NCI-H69 (cell line): ENCODE results near the gene AUTS2.
"Not testable (repeated sequence)": the region's sequence is repeated elsewhere in the genome, so short reads cannot be mapped to it uniquely, and the experiment has no call there.

Source experiments
- DNase-seq: peaks from one replicate; lab custom pipeline; 2025; lab: John Stamatoyannopoulos, UW

Gene AUTS2

DNA sequence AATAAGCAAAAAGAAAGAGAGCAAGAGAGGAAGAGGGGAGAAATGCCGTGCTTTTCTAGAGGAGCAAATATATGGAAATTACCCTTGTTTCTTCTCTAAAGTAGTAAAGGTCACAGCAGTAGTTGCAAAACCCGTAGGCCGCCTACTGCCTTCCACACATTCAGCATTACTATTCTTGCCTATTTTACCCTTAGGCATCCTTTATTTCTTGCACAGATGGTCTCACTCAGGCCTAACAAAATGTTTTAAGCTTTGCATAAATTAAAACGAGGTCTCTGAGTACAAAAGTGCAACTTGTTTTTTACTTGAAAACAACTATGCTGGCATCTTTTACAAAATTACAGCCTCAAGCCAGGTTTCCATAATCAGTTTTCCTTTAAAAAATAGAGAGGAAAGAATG, 644.6 kb downstream of the AUTS2 start:
- peak; percentile 10 for DNase-seq

DNA sequence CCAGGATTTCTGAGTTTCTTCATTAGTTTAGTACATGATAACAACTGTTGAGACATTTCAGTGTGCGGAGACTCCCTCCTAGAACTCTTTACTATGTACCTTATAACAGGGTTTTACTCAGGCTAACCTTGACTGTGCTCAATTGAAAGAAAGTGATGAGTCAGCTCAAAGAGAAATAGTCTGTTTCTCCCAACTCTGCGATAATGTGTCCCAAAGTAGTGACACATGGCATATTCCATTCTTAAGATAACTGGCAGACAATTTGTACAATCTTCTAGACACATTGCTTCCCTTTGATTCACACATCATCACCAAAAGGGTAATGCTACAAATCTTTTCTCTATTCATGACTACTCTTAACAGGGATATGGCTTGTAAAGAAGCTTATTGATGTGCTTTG, 645.2 kb downstream of the AUTS2 start:
- no peak for DNase-seq

DNA sequence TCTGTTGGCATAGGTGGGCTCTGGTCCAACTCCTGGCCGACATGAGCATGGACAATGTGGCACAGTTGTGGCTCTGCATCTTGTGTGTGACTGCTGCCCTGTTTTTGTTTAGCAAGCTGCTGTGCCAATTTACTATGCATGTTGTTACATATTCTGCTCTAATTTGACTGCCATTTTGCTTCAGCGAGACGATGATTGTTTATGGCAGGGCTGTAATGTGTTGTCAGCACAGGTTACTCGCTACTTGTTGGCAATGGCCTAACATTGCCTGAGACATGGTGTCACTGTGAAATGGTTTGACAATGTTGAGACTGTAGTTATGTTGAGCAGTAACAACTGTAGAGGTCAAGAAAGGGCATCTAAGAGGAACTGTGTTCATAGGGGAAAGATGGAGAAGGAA, 659.6 kb downstream of the AUTS2 start:
- DNase-seq, result no peak

DNA sequence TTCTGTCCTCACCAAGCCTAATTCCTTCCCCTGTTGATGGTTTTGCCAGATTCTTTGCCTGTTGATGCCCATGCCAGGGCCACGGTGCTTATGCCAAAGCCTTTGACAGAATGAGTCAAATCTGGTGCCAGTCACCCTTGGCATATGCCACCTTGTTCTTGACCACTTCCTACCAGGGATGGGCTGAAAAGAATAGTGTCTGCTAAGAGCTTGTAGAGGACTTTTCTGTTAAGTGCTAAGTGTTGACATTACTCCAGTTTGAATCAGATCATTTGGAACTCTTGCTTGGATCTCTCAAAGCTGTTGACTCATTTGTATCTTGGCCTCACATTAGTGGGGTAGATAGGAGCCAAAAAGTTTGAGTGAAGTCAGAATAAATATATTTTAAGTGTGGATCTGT, 661.2 kb downstream of the AUTS2 start:
- no peak for DNase-seq

DNA sequence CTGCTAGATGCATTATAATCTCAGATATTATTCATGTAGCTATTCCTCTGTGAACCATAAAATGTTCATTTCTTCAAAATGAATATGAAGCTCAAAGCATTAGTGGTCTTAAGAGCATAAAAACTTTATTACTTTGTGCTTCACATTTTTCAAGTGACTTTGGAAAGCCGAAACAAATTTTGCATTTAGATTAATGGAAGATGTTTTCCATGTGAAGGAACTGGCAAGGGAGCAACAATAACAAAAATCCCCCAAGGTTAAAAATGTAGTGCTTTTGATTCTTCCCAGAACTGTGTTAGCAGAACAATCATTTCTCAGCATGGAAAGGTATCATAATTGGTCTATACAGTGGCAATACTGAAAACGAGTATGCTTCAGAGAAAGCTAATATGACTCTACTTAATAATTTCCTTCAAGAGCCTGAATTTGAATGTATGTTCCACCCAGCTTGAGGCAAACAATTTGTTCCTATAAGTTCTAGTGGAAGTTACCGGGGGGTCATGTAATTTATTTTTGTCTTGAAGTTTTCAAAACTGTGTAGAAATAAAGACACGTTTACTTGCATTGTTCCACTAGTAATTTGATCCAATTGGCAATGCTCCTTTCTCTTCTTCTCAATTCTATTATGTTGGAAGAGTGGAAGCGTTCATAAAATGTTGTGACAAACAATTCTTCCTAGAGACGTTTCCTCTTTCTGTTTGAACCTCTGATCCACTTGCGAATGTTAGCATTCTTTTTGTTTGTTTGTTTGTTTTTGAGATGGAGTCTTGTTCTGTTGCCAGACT, 665.4 kb downstream of the AUTS2 start:
- no peak for DNase-seq

DNA sequence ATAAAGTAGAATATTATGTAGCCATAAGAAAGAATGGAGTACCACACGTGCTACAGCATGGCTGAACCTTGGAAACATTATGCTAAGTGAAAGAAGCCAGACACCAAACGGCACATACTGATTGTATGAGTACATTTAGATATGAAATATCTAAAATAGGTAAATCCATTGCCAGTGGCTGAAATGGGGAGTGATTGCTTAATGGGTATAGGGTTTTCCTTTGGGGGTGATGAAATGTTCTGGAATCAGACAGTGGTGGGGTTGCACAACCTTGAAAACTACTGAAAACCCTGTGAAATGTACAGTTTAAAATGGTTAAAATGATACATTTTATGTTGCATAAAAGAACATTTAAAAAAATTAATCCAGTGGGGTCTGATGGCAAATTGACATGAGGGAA, 667.9 kb downstream of the AUTS2 start:
- DNase-seq, result no peak

DNA sequence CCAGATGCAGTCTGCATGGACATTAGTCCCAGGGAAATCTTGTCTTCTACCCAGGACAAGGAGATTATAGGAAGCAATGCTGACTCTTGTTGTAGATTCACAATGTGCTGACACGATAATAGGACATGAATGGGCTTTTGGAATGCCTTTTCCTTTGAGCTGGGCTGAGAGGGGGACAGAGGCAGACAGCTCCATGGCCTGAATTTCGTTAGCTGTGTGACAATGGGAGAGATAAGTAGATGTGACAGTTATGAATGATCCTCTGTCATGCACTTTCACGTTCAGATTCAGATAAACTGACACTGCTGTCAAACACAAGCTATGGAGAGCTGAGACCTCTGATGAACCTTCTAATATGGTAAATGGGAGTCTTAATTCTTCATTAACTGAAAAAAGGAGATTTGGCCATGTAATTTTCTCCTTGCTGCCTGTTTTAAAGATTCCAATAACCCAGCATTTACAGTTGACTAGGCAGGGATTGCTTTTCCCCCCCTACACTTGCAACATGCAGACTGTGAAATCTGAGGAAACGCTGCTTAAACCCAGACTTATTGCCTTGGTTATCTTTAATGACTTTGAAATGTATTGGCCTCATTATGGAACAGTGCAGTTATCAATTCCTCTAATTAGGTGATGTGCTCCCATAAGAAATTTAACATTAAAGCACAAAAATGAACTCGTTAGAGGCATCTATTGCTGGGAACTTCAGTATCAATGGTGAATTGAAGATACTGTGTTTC, 669.3 kb downstream of the AUTS2 start:
- peak; percentile 14 for DNase-seq

DNA sequence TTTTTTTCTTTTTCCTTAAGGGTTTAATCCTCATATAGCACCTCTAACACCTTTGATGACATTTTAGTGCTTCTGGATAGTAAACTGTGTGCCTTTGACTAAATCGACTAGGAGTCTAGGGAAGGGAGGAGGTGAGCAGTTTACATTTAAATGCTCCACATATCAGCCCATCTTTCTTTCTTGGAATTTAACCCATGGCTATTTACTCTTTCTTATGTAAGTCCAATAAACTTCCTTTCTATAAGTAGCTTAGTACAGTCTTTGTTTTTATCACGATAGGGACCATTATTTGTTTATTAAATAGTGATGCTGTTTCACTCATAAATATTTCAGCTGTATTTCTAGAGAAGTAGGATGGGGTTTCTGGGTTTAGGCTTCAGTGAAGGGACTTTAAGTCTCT, 669.9 kb downstream of the AUTS2 start:
- no peak for DNase-seq

DNA sequence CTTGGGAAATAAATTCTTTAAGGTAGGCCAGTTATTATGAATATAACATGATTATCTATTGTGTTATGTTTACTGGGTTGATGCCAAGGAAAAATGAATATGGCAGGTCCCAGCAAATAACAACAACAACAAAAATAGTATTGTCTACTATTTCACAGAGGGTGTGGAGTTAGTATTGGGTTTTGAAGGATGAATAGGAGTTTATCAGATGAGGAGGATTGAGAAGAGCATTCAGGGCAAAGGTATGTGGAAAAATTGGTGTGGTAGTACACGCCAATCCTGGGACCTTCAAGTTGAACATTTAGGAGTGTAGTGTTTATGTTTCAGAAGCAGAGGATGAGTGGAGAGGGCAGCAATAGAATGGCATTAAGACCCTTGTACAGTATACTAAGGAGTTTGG, 671.9 kb downstream of the AUTS2 start:
- DNase-seq, result no peak

DNA sequence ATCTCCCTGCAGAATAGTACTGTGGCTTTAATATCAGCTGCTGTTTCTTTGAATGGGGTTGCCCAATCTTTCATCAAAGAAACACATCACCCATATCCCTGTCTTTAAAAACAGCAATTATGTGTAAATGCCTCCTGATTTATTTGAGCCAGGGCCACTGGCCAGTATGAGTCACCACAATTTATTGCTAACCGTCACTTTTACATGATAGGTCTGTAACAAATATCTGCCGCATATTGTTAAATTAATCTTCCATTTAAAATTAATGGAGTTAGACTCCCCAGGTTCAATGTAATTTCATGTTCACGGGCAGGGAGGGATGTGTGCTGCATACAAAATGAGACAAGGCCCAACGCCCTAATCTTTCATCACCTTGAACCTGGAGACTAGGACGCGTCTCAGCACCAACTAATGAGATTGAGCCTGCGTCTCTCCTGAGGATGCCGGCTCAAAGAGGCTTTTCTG, 673.4 kb downstream of the AUTS2 start:
- peak; percentile 98 for DNase-seq

DNA sequence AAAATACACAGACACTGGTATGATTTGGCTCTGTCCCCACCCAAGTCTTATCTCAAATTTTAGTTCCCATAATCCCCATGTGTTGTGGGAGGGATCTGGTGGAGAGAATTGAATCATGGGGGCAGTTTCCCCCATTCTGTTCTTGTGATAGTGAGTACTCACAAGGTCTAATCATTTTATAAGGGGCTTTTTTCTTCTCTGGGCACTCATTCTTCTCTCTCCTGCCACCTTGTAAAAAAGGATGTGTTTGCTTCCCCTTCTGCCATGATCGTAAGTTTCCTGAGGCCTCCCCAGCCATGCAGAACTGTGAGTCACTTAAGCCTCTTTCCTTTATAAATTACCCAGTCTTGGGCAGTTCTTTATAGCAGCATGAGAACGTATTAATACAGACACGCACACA, 677.3 kb downstream of the AUTS2 start:
- not testable (repeated sequence) for DNase-seq

DNA sequence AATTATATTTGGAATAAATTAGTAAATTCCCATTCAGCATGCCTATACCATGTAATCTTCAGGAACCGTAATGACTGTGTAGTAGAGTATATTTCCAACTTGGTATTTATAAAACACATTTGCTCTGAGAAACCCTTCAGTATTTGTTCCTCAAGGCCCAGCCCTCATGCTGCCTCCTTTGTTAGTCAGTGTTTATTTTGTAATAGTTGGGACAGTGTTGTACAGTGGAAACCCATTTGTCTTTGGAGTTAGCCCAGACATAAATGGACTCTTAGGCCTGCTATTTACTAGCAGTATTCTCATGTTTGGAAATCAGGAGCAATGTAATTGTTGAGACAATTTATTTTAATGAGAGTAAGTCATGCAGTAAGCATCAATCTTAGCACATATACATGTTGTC, 686.9 kb downstream of the AUTS2 start:
- DNase-seq, result peak; percentile 87

DNA sequence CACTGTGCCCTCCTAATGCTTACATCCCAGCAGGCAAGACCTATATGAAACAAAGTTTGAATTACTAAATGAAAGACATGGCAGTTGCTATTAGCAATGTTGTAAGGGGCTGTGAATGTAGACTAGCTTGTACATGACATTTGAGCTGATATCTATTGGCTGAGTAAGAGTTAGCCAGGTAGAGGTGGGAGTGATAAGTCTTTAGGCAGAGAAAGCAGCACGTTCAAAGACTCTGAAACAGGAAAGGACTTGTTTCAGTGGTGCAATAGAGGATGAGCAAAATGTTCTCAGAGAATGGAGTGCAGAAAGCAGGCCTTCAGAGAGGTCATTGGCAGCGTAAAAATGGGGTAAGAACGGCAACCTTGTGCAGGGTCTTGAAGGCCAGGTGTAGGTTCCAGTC, 687.6 kb downstream of the AUTS2 start:
- DNase-seq, result no peak

DNA sequence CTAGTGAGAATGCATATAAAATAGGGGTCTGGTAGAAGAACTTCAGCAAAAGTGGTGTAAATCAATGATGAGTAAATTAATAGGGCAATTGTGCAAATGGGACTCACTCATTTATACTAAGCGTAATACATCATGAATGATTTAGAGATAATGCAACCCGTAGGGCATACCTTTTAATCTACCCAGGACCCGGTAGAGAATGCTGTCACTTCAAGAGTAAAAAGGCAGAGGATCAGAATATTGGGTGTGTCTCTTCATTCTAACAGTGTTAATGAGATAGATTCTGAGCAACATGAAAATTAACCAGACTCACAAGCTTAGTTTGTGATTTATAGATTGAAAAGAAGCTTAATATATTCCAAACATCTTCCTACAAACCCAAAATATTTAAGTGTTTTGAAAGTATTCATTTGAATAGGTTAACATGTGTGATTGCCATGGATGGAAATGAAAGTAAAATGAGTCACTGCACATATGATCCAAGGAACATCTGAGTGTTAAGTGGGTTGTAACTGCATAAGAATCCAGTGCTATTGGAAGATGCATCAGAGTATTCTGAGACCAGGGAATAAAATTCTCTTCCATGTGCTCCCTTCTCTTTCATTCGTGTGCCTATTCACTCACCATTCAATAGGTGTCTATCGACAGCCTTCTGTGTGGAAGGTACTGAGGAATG, 690.6 kb downstream of the AUTS2 start:
- no peak for DNase-seq

DNA sequence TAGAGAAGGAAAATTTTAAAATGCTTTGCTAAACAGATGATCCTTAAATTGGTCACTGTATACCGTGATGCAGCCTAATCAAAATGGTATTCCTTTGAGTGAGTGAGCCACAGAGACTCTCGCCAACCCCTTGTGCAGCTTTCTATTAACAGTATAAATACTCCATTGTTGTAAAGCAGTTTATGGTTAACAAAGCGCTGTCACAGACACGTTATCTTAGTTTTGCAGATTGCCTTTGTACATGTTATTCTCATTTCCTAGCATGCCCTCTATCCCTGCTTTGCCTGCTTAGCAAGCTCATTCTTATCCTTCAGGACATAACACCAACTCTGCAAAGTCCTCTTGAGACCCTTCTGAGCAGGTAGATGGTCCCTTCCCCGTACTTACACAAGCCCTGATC, 694.4 kb downstream of the AUTS2 start:
- no peak for DNase-seq

DNA sequence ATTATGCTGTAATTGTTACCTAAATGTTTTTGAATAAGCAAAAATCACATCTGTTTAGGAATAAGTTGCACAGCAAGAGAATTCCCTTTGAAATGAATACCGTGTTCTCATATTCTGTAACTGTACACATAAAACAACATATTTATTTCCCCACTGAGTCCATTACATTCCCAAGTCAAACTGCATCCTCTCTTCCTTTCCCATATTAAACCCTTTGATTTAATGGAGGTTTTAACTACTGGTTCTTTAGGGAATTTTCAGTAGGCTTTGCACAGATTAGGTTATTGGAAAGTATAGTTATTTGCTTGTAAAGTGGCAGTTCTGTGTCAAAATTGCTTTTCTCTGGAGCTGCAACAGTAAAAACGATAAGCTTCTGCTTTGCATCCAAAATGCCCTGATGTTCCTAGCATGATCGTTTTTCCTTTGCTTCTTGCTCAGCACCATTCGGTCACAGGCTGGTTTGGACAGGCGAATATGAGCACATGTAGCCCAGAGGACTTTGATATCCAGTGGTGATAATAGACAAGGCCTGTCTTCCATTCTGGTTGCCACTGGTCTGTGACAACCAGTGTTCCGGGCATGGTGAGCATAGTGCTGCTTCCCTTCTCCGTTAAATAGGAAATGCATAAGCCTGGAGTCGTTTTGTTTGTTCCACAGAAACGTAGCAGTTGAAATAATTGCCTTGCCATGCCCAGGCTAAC, 696.1 kb downstream of the AUTS2 start:
- peak; percentile 47 for DNase-seq

DNA sequence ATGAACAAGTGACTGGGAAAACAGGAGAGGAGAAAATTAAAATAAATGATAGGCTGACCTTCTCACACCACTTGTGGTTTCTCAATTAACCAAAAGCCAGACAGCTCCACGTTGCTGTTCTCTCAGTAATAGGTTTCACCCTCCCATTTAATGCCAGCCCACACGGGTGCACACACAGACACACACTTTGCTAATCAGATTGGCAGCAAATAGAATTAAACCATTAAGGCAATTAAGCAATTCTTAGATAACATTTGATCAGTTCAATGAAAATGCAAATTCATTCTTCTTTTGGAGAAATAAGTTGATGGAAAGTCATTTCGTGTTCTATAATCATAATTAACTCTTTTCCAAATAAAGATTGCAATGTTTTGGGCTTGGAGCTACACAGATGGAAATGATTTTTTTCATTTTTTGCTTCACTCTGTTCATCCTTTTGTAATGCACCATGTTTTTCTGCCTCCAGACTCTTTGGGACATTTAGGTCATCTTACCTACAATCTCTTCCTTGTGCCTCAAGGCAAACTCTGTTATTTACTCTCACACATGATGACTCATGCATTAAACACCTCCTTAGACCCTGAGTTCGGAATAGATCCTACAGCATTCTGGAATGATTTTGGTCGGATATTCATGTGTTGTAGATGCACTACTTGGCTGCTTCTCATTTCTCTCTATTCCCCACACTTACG, 700.7 kb downstream of the AUTS2 start:
- DNase-seq, result peak; percentile 86

DNA sequence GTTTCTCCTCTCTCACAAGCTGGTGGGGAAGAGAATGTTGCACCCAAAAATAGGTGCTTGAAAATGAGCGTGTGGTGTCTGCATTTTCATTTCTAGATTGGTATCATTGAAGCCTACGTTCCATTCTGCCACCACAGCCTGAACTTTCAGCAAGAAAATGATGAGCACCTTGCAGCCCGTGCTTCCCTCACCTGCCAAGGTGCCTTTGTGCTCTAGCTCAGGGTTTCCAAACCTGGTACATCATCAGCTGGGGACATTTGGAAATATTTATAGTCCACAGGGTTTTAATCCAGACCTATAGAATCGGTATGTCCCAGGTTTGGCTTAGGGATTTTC, 701.2 kb downstream of the AUTS2 start:
- DNase-seq, result peak; percentile 47

DNA sequence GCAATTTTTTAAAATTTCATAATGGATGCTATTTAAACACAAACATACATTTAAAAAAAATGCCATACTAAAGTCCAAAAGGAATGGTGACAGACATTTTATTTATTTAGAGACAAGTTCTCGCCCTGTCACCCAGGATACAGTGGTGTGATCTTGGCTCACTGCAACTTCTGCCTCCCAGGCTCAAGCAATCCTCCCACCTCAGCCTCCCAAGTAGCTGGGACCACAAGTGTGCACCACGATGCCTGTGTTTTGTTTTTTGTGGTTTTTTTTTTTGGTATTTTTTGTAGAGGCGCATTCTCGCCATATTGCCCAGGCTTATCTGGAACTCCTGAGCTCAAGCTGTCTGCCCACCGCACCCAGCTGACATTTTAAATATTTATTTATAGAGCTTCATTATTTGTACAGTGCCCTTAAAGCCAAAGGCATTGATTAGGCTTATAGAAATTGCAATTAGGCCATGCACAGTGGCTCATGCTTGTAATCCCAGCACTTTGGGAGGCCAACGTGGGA, 703.5 kb downstream of the AUTS2 start:
- DNase-seq, result no peak

DNA sequence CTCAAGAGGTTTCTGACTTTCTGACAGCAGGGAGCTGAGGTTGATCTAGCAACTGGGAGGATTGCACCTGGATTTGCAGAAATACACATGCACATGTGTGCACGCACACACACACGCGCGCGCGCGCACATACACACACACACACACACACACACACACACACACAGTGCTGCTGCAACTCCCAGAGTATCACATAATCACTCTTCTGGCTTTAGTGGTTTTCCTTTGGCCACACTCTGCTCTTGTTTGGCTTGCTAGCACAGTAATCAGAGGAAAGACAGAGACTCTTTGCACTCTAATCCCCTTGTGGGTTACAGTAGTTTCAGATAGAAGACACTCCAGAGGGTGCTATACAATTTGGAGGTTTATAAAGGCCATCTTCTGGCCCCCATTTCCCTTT, 705.0 kb downstream of the AUTS2 start:
- no peak for DNase-seq

DNA sequence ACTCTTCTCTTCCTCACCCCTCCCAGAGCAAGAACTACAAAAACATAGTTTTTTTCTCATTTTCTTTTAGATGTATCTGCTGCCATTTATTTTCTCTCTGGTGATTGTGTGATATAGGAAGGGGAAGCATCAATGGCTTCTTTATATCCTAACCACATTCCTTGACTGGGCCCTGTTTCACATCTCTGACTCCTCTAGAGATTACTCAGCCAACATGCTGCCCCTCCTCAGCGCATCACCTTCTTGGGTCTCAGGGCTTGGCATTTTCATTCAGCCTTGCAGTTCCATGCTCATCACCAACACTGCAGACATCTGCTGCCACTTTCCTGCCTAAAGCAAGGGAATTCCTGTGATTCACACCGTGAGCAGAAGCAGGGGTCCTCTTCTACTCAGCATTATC, 705.5 kb downstream of the AUTS2 start:
- no peak for DNase-seq

DNA sequence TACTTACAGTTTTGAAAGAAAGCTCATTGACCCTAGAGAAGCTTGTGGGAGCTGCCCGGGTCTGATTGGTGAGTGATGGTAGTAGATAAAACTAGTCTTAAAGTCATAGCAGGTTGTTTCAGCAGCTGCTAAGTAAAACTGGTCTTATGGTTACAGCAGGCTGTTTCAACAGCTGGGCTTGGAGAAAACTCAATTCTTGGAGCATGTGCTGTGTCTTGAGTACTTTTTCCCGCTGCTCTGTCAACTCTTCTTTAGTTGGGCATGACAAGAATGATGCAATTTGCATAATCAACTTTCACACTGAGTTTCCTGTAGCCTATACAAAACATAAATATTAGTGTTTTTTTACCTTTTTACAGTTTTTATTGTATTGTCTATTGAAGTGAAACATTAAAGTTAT, 707.9 kb downstream of the AUTS2 start:
- no peak for DNase-seq
